ENCODE data around the gene OR6V1. TPM values are rescaled to one million over a fixed set of nuclear protein-coding genes. Genes with fewer than 3 reads are reported as not detected.

The OR6V1 gene
- not detected in 5 replicates for total RNA-seq (2022; extraction: Qiagen RNA extraction; ENCODE audit: low read depth)

GRCh38 chr7:143052041-143052440 is at the start of gene OR6V1:
Gene OR6V1 (plus strand): TSS chr7:143052341. CDS start chr7:143052341, 0 bp downstream.

GRCh38 chr7:143027032-143027431 is 25.1 kb upstream of the OR6V1 start, which contains the start of gene OR9A2:
Gene OR9A2 (minus strand): TSS chr7:143027132. CDS start chr7:143027132, 0 bp downstream.

Other genes starting within 250 kb of the OR6V1 start
- 0.26 to 0.83 TPM (median 0.79 TPM) in 5 replicates for gene EPHB6, start 197.3 kb upstream of the OR6V1 start, total RNA-seq (2022; extraction: Qiagen RNA extraction; ENCODE audit: low read depth)
- not detected in 5 replicates for gene TRPV6, start 166.6 kb upstream of the OR6V1 start, total RNA-seq (2022; extraction: Qiagen RNA extraction; ENCODE audit: low read depth)
- not detected in 5 replicates for gene TRPV5, start 118.6 kb upstream of the OR6V1 start, total RNA-seq (2022; extraction: Qiagen RNA extraction; ENCODE audit: low read depth)
- gene LLCFC1, start 112.9 kb upstream of the OR6V1 start, total RNA-seq (2022; extraction: Qiagen RNA extraction; ENCODE audit: low read depth) = not detected in 5 replicates
- not detected in 5 replicates for gene KEL, start 90.0 kb upstream of the OR6V1 start, total RNA-seq (2022; extraction: Qiagen RNA extraction; ENCODE audit: low read depth)
- not detected in 5 replicates for gene OR9A2, start 25.2 kb upstream of the OR6V1 start, total RNA-seq (2022; extraction: Qiagen RNA extraction; ENCODE audit: low read depth)
- gene PIP, start 79.7 kb downstream of the OR6V1 start, total RNA-seq (2022; extraction: Qiagen RNA extraction; ENCODE audit: low read depth) = not detected in 5 replicates
- not detected in 5 replicates for gene TAS2R39, start 131.1 kb downstream of the OR6V1 start, total RNA-seq (2022; extraction: Qiagen RNA extraction; ENCODE audit: low read depth)
- gene TAS2R40, start 169.7 kb downstream of the OR6V1 start, total RNA-seq (2022; extraction: Qiagen RNA extraction; ENCODE audit: low read depth) = not detected in 5 replicates
- 110 to 116 TPM (median 115 TPM) in 5 replicates for gene GSTK1, start 211.1 kb downstream of the OR6V1 start, total RNA-seq (2022; extraction: Qiagen RNA extraction; ENCODE audit: low read depth)
- gene TMEM139, start 232.6 kb downstream of the OR6V1 start, total RNA-seq (2022; extraction: Qiagen RNA extraction; ENCODE audit: low read depth) = 0.57 to 1.8 TPM (median 0.81 TPM) in 5 replicates
- gene CASP2, start 236.0 kb downstream of the OR6V1 start, total RNA-seq (2022; extraction: Qiagen RNA extraction; ENCODE audit: low read depth) = 20.6 to 30.8 TPM (median 21.1 TPM) in 5 replicates

Data from A549 treated with DMSO at 1 μM for 4 hours (cell line).